ENCODE data around the gene IMMP1L. TPM values are rescaled to one million over a fixed set of nuclear protein-coding genes. Genes with fewer than 3 reads are reported as not detected.
"Not testable (repeated sequence)": the region's sequence is repeated elsewhere in the genome, so short reads cannot be mapped to it uniquely, and the experiment has no call there.

The IMMP1L gene
- total RNA-seq, 1 donor from 2014 or later: 17.9 TPM

GRCh38 chr11:31509051-31509428, 382 bp downstream of the IMMP1L start:
- peak overlapping the region; percentile 98 for H3K4me3 Mint-ChIP-seq
- CTCF ChIA-PET: no interaction called here
- ATAC-seq (ENCODE audit: low read depth) (peak; percentile 5), DNase-seq (no peak)
- peaks cover 19% of the 10 kb centered on the region for H3K36me3 Mint-ChIP-seq (ENCODE audit: low read depth)
- TF ChIP-seq CTCF (IDR thresholded peaks at IDR 0.05): no peak
- no peaks in the 10 kb centered on the region for H3K27me3 Mint-ChIP-seq
- peak overlapping the region; percentile 95 for H3K27ac Mint-ChIP-seq
- POLR2A ChIA-PET: no interaction called here
- intact Hi-C loops (cut with micrococcal nuclease): loop anchor here (1.0 to 10.0 kb wide), 5 partner anchors 140 to 1186 kb away; partner anchors contain the start of genes ARL14EP, DCDC1, DNAJC24 and EIF3M
- H3K4me1 Mint-ChIP-seq: peaks cover 37% of the 10 kb centered on the region
- no peaks in the 10 kb centered on the region for H3K9me3 Mint-ChIP-seq

- H3K27ac Mint-ChIP-seq: no peak overlapping the region
- no peak for DNase-seq
- no peak for TF ChIP-seq CTCF (IDR thresholded peaks at IDR 0.05)
- H3K4me3 Mint-ChIP-seq: no peak overlapping the region
- intact Hi-C loops (cut with micrococcal nuclease): loop anchor here (10.0 kb wide), 1 partner anchor 1084 kb away; the partner anchor contains the start of gene EIF3M
- H3K9me3 Mint-ChIP-seq: no peaks in the 10 kb centered on the region
- CTCF ChIA-PET: no interaction called here
- H3K36me3 Mint-ChIP-seq (ENCODE audit: low read depth): peaks cover 31% of the 10 kb centered on the region
- H3K27me3 Mint-ChIP-seq: no peaks in the 10 kb centered on the region
- ATAC-seq (ENCODE audit: low read depth): no peak
- POLR2A ChIA-PET: no interaction called here
- no peaks in the 10 kb centered on the region for H3K4me1 Mint-ChIP-seq
These were observed 8.9 kb downstream of the IMMP1L start for GRCh38 chr11:31500560-31500959.

- no peaks in the 10 kb centered on the region for H3K4me1 Mint-ChIP-seq
- intact Hi-C loops (cut with micrococcal nuclease): loop anchor here (10.0 kb wide), 1 partner anchor 1085 kb away; the partner anchor contains the start of gene EIF3M
- no peak for DNase-seq
- H3K27ac Mint-ChIP-seq: no peak overlapping the region
- ChIA-PET POLR2A (no interaction called here), CTCF (no interaction called here)
- H3K9me3 Mint-ChIP-seq: peaks cover 2% of the 10 kb centered on the region
- TF ChIP-seq CTCF (IDR thresholded peaks at IDR 0.05): no peak
- H3K4me3 Mint-ChIP-seq: no peak overlapping the region
- H3K27me3 Mint-ChIP-seq: no peaks in the 10 kb centered on the region
- peaks cover 35% of the 10 kb centered on the region for H3K36me3 Mint-ChIP-seq (ENCODE audit: low read depth)
- no peak for ATAC-seq (ENCODE audit: low read depth)
These were observed 9.7 kb downstream of the IMMP1L start for GRCh38 chr11:31499576-31500178.

- H3K9me3 Mint-ChIP-seq; POLR2A ChIA-PET; H3K27ac Mint-ChIP-seq; ATAC-seq (ENCODE audit: low read depth); H3K4me1 Mint-ChIP-seq; H3K27me3 Mint-ChIP-seq; DNase-seq; H3K4me3 Mint-ChIP-seq; CTCF ChIA-PET: not testable (repeated sequence)
- intact Hi-C loops (cut with micrococcal nuclease): loop anchor here (2.0 kb wide), 1 partner anchor 513 kb away; no protein-coding TSS in a partner anchor
- H3K36me3 Mint-ChIP-seq (ENCODE audit: low read depth): peaks cover 48% of the 10 kb centered on the region
These were observed 15.7 kb downstream of the IMMP1L start for GRCh38 chr11:31493762-31494161.

- Mint-ChIP-seq H3K27me3 (no peaks in the 10 kb centered on the region), H3K4me3 (no peak overlapping the region), H3K4me1 (peaks cover 7% of the 10 kb centered on the region), H3K36me3 (ENCODE audit: low read depth) (peaks cover 45% of the 10 kb centered on the region), H3K9me3 (peaks cover 2% of the 10 kb centered on the region), H3K27ac (no peak overlapping the region)
- ChIA-PET CTCF (no interaction called here), POLR2A (no interaction called here)
- intact Hi-C loops (cut with micrococcal nuclease): loop anchor here (2.0 kb wide), 1 partner anchor 514 kb away; no protein-coding TSS in a partner anchor
- ATAC-seq (ENCODE audit: low read depth): no peak
- DNase-seq: no peak
- TF ChIP-seq CTCF (IDR thresholded peaks at IDR 0.05): no peak
These were observed 16.2 kb downstream of the IMMP1L start for GRCh38 chr11:31493235-31493634.
